Adrenal gland (tissue), 5 donors: ENCODE measurements around the gene CNGB1.

Experiments used
- CTCF ChIP-seq, 6 experiments: fragments of 450-650 bp in 4 of 6; fragments of 200-600 bp in 2 of 6; sonication (generic) in 1 of 6; IDR thresholded peaks; 1 replicate in 5 of 6; 2 replicates in 1 of 6; pipeline versions ENCODE4 v1.5.1 to v1.8.0; 2016 to 2021; ENCODE audit warnings: antibody characterized with exemption in 6 of 6, mild to moderate bottlenecking in 2 of 6, moderate library complexity in 1 of 6
- POLR2A ChIP-seq, 2 donors: fragments of 450-650 bp; IDR thresholded peaks; one replicate each; pipeline ENCODE4 v1.6.1; 2017; ENCODE audit warnings: antibody characterized with exemption in 2 of 2, mild to moderate bottlenecking in 2 of 2, moderate library complexity in 1 of 2
- donor health status: DM: no; HTN: no; CAD: no.

DNA sequence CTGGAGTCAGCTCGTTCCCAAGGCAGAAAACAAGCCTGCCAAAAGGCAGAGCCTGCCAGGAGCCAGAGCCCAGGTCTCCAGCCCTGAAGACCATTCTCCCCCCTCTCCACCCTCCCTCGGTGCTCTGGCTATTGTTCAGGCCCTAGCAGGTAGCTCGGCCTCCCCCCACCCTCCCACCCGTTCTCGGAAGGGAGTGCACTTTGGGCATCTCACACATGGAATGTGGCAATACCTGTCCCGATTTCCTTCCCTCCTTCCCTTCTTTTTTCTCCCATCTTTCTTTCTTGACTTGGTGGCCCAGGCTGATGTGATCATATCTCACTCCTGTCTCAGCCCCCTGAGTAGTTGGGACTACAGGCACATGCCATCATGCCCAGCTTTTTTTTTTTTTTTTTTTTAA, 12.4 kb downstream of the CNGB1 start:
- TF ChIP-seq CTCF (IDR thresholded peaks at IDR 0.05) (no peak), POLR2A (IDR thresholded peaks at IDR 0.05) (no peak)
